ENCODE results near the gene UBA5.

- no peak for TF ChIP-seq JUND (IDR thresholded peaks at IDR 0.05)
- no peak for TF ChIP-seq MAX (IDR thresholded peaks at IDR 0.05)
Observed at GRCh38 chr3:132659365-132660051, 621 bp upstream of the UBA5 start, which contains the start of gene ACAD11.

Measured in liver (tissue), 2 donors.